Endothelial cell of umbilical vein (primary cell): ENCODE data around the gene OR10G3.

ENCODE experiments used
- CTCF ChIP-seq, 2 donors: IDR thresholded peaks; 1 replicate in 1 of 2; 2 replicates in 1 of 2; pipeline ENCODE4 v1.5.1; 2011; ENCODE audit warnings: low read length in 2 of 2, mild to moderate bottlenecking in 2 of 2, moderate library complexity in 2 of 2, control low read depth in 1 of 2, inconsistent platforms in 1 of 2, low read depth in 1 of 2; ENCODE audit not compliant: insufficient read depth in 1 of 2; ENCODE audit errors: extremely low read depth in 1 of 2
- EZH2 ChIP-seq: IDR thresholded peaks from 2 replicates; pipeline ENCODE4 v1.6.1; 2012; ENCODE audit warnings: borderline replicate concordance, low read depth, mild to moderate bottlenecking, moderate library complexity, low read length, inconsistent platforms; ENCODE audit not compliant: severe bottlenecking
- FOS ChIP-seq: IDR thresholded peaks from 2 replicates; pipeline ENCODE4 v1.6.1; 2011; ENCODE audit warnings: mild to moderate bottlenecking, low read length, moderate library complexity, borderline replicate concordance; ENCODE audit not compliant: insufficient read depth
- GATA2 ChIP-seq: IDR thresholded peaks from 2 replicates; pipeline ENCODE4 v1.7.0; 2011; ENCODE audit warnings: low read depth, mild to moderate bottlenecking, moderate library complexity, mixed read lengths, low read length; ENCODE audit not compliant: insufficient read length, insufficient read depth
- JUN ChIP-seq: IDR thresholded peaks from 2 replicates; pipeline ENCODE4 v1.6.1; 2011; ENCODE audit warnings: borderline replicate concordance, low read depth; ENCODE audit not compliant: insufficient read length, insufficient read depth
- MAX ChIP-seq: IDR thresholded peaks from 2 replicates; pipeline ENCODE4 v1.6.1; 2011; ENCODE audit not compliant: insufficient read depth, insufficient read length
- MYC ChIP-seq: IDR thresholded peaks from one replicate; pipeline ENCODE4 v1.6.1; 2011; ENCODE audit warnings: mild to moderate bottlenecking, low read depth, low read length
- POLR2A ChIP-seq: IDR thresholded peaks from 2 replicates; pipeline ENCODE4 v1.6.1; 2012; ENCODE audit warnings: low read depth, mild to moderate bottlenecking, control low read depth, low read length
- POLR2AphosphoS5 ChIP-seq: IDR thresholded peaks from 2 replicates; pipeline ENCODE4 v1.6.1; 2012; ENCODE audit warnings: low read depth, mild to moderate bottlenecking, control low read depth, low read length, moderate library complexity; ENCODE audit not compliant: insufficient read depth

- TF ChIP-seq JUN: no peak
- TF ChIP-seq POLR2A: no peak
- TF ChIP-seq CTCF (IDR thresholded peaks at IDR 0.05; ENCODE audit: extremely low read depth in 1 of 2, insufficient read depth in 1 of 2, low read depth in 1 of 2, low read length in 2 of 2): no peak
- no peak for TF ChIP-seq MAX
- TF ChIP-seq POLR2AphosphoS5: no peak
- no peak for TF ChIP-seq FOS
- TF ChIP-seq MYC: no peak
- no peak for TF ChIP-seq EZH2
- TF ChIP-seq GATA2: no peak
Measured at GRCh38 chr14:21572604-21573003, 7.3 kb downstream of the OR10G3 start.
